Suppressor macrophage treated with lipopolysaccharide for 4 hours (primary cell): ENCODE results near the gene TOMM7.
"Not testable (repeated sequence)": the region's sequence is repeated elsewhere in the genome, so short reads cannot be mapped to it uniquely, and the experiment has no call there.

ENCODE experiments used
- DNase-seq: peaks from one replicate; pipeline ENCODE4 v3.0.0-alpha.2; 2020

TOMM7 gene

DNA sequence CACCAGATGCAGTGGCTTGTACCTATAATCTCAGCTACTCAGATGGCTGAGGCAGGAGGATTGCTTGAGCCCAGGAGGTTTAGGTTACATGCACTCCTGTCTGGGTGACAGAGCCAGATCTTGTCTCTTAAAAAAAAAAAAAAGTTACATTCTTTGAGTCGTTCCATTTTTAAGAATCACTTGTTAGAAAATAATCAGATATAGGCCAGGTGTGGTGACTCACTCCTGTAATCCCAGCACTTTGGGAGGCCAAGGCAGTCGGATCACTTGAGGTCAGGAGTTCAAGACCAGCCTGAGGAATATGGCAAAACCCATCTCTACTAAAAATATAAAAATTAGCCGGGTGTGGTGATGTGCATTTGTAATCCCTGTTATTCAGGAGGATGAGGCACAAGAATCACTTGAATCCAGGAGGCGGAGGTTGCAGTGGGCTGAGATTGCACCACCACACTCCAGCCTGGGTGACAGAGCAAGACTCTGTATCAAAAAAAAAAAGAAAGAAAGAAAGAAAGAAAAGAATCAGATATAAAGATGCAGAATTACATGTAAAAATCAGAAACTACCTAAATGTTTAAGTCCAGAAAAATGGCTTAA lies 42.8 kb downstream of the TOMM7 start:
- not testable (repeated sequence) for DNase-seq

DNA sequence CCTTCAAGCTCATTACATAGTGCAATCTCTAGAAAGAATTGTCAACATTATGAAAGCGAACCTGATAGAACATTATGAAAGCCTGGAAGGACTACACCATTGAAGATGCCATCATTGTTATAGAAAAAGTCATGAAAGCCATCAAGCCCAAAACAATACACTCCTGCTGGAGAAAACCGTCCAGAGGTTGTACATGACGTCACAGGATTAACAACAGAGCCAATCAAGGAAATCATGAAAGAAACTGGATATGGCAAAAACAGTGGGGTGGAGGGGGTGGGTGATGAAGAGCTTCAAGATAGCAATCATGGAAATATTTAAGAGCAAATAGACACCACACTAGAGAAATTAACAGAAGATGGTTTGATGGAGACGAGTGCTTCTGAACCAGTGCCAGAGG lies 45.7 kb downstream of the TOMM7 start:
- DNase-seq = no peak

DNA sequence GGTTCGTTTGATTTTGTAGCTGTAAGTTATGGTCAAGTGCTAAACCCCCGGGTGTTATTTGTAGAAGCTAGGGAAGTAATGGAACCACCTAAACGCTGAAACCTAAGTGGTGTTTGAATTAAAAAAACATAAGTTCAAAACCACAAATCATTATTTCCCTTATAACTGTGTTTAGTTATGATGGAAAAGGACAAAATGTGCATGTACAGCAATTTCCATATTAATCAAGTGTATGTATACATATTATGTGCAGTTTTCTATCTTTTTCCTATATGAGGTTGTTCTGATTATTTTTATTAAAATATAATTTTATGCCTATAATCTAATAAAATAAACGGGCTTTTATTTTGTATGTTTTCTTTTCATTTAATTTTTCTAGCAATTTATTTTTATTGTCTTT lies 49.8 kb downstream of the TOMM7 start:
- no peak for DNase-seq

- DNase-seq = no peak
Measured at GRCh38 chr7:22771872-22772228, 50.8 kb downstream of the TOMM7 start.

- no peak for DNase-seq
Measured at GRCh38 chr7:22771194-22771871, 51.3 kb downstream of the TOMM7 start.

DNA sequence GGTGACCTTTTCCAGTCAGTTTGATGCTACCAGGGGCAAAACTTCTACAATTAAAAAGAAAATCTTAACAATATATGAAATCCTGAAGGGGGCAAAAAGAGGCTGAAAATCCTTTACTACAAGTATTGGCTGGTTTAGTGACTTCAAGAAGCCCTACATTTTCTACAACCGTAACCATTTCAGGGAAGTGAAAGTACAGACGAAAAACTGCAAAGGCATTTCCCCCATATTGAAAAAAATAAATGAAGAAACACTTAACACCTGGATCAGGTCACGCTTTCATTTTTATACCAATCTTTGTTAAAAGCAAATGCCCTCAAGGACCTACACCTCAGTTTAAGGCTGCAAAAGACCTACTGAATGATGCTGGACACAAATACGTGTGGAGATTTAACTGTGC lies 57.0 kb downstream of the TOMM7 start:
- DNase-seq = no peak
